Testis (tissue), 2 donors: ENCODE data around the gene C10orf53.

Source experiments
- POLR2A ChIP-seq: fragments of 450-650 bp; IDR thresholded peaks from one replicate; pipeline ENCODE4 v1.6.1; 2017; ENCODE audit warnings: antibody characterized with exemption, mild to moderate bottlenecking, moderate library complexity
- TF ChIP-seq, protein P1 (sequence below), 3 experiments: fragments of 450-650 bp in 2 of 3; fragments of 200-600 bp in 1 of 3; sonication (generic) in 1 of 3; IDR thresholded peaks; one replicate each; pipeline ENCODE4 v1.5.1; 2016 to 2019; ENCODE audit warnings: antibody characterized with exemption in 3 of 3, mild to moderate bottlenecking in 2 of 3, moderate library complexity in 1 of 3

DNA sequence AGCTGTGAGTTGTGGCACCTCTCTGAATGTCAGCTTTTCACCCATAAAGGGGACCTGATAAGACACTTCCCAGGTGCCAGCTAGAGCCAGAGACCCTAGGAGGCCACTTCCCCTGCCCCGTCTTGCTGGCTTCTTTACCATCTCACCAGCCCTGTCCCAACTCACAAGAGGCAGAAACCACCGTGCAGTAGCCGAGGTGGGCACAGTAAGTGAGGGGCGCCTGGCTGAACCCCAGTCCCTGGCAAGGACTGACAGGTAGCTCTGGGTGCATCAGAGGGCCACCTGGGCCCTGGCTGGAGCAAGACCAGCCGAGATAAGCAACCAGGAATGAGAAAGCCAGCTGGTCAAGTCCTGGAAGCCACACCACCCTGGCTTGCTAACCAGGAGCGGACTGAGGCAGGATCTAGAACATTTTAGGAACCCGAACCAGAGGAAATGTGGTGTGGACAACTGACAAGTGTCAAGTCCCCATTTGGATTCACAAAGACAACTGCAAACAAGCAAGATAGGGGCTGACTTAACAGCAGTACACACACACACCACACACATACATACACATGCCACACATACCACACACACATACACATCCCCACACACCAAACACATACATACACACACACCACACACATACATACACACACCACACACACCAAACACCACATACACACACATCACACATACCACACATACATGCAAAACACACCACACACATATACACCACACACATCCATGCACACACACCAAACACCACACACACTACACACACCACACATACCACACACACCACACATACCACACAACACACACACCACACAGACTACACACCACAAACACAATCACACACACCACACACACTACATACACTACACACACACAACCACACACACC is 61.9 kb downstream of the C10orf53 start:
- TF ChIP-seq, protein P1, sequence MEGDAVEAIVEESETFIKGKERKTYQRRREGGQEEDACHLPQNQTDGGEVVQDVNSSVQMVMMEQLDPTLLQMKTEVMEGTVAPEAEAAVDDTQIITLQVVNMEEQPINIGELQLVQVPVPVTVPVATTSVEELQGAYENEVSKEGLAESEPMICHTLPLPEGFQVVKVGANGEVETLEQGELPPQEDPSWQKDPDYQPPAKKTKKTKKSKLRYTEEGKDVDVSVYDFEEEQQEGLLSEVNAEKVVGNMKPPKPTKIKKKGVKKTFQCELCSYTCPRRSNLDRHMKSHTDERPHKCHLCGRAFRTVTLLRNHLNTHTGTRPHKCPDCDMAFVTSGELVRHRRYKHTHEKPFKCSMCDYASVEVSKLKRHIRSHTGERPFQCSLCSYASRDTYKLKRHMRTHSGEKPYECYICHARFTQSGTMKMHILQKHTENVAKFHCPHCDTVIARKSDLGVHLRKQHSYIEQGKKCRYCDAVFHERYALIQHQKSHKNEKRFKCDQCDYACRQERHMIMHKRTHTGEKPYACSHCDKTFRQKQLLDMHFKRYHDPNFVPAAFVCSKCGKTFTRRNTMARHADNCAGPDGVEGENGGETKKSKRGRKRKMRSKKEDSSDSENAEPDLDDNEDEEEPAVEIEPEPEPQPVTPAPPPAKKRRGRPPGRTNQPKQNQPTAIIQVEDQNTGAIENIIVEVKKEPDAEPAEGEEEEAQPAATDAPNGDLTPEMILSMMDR (IDR thresholded peaks at IDR 0.05) = no peak
- no peak for TF ChIP-seq POLR2A
